Gastroesophageal sphincter (tissue), 3 donors: ENCODE measurements around the gene ARHGAP28.

Experiments used
- POLR2AphosphoS5 ChIP-seq: sonication (generic); formaldehyde crosslinking; IDR thresholded peaks from one replicate; pipeline ENCODE4 v1.6.1; 2017; ENCODE audit warnings: antibody characterized with exemption
- TF ChIP-seq, protein P1 (sequence below), 4 experiments: fragments of 200-600 bp in 2 of 4; fragments of 450-650 bp in 2 of 4; sonication (generic) in 1 of 4; IDR thresholded peaks; one replicate each; pipeline ENCODE4 v1.5.1; 2017 to 2019; ENCODE audit warnings: antibody characterized with exemption in 4 of 4, mild to moderate bottlenecking in 2 of 4, moderate library complexity in 2 of 4

GRCh38 chr18:6928359-6928758 lies 198.8 kb downstream of the ARHGAP28 start:
- no peak for TF ChIP-seq POLR2AphosphoS5
- TF ChIP-seq, protein P1, sequence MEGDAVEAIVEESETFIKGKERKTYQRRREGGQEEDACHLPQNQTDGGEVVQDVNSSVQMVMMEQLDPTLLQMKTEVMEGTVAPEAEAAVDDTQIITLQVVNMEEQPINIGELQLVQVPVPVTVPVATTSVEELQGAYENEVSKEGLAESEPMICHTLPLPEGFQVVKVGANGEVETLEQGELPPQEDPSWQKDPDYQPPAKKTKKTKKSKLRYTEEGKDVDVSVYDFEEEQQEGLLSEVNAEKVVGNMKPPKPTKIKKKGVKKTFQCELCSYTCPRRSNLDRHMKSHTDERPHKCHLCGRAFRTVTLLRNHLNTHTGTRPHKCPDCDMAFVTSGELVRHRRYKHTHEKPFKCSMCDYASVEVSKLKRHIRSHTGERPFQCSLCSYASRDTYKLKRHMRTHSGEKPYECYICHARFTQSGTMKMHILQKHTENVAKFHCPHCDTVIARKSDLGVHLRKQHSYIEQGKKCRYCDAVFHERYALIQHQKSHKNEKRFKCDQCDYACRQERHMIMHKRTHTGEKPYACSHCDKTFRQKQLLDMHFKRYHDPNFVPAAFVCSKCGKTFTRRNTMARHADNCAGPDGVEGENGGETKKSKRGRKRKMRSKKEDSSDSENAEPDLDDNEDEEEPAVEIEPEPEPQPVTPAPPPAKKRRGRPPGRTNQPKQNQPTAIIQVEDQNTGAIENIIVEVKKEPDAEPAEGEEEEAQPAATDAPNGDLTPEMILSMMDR (IDR thresholded peaks at IDR 0.05), result no peak
